ENCODE data around the gene ST6GALNAC3.

- no peak for TF ChIP-seq CTCF (IDR thresholded peaks at IDR 0.05; ENCODE audit: low read length)
- TF ChIP-seq EZH2 (optimal IDR thresholded peaks at IDR 0.05; ENCODE audit: low read depth, low read length): no peak
- no peak for TF ChIP-seq EZH2phosphoT487 (IDR thresholded peaks at IDR 0.05; ENCODE audit: low read length)
Measured at GRCh38 chr1:76048219-76048618, 26.3 kb upstream of the ST6GALNAC3 start.

Measured in MM.1S (cell line).